H9 (cell line): ENCODE results near the gene RNASEH2B. TPM values are rescaled to one million over a fixed set of nuclear protein-coding genes. Genes with fewer than 3 reads are reported as not detected.

ENCODE experiments used
- DNase-seq: peaks from one replicate; pipeline ENCODE4 v3.0.0-alpha.2; 2017
- H2AFZ ChIP-seq: one replicate; pipeline ENCODE4 v1.6.1; 2013; ENCODE audit warnings: mild to moderate bottlenecking, low read length, control low read depth, moderate library complexity
- H2AK5ac ChIP-seq: 2 replicates; pipeline ENCODE4 v1.6.1; 2013; ENCODE audit warnings: low read length, control low read depth, mixed read lengths; ENCODE audit not compliant: insufficient read length
- H2BK120ac ChIP-seq: one replicate; pipeline ENCODE4 v1.6.1; 2013; ENCODE audit warnings: low read depth, mild to moderate bottlenecking, low read length, control low read depth, inconsistent platforms; ENCODE audit not compliant: poor library complexity, severe bottlenecking
- H2BK12ac ChIP-seq: 2 replicates; pipeline ENCODE4 v1.6.1; 2013; ENCODE audit warnings: low read length, control low read depth, mixed read lengths, low read depth; ENCODE audit not compliant: insufficient read length
- H2BK15ac ChIP-seq: 2 replicates; pipeline ENCODE4 v1.6.1; 2013; ENCODE audit warnings: low read depth, low read length, control low read depth
- H2BK20ac ChIP-seq: one replicate; pipeline ENCODE4 v1.6.1; 2013; ENCODE audit warnings: low read depth, mild to moderate bottlenecking, low read length, control low read depth, inconsistent platforms; ENCODE audit not compliant: poor library complexity, severe bottlenecking
- H2BK5ac ChIP-seq: 2 replicates; pipeline ENCODE4 v1.6.1; 2013; ENCODE audit warnings: low read length, control low read depth, mixed read lengths; ENCODE audit not compliant: insufficient read length
- H3K14ac ChIP-seq: 2 replicates; pipeline ENCODE4 v1.6.1; 2013; ENCODE audit warnings: low read length, control low read depth; ENCODE audit not compliant: insufficient read depth
- H3K18ac ChIP-seq: 2 replicates; pipeline ENCODE4 v1.6.1; 2013; ENCODE audit warnings: low read depth, mild to moderate bottlenecking, mixed read lengths, low read length, control low read depth; ENCODE audit not compliant: insufficient read length
- H3K23ac ChIP-seq: 2 replicates; pipeline ENCODE4 v1.6.1; 2013; ENCODE audit warnings: low read length, control low read depth, mixed read lengths, low read depth; ENCODE audit not compliant: insufficient read length
- H3K23me2 ChIP-seq: 2 replicates; pipeline ENCODE4 v1.6.1; 2013; ENCODE audit warnings: low read depth, mild to moderate bottlenecking, mixed read lengths, low read length, control low read depth; ENCODE audit not compliant: insufficient read length, poor library complexity, severe bottlenecking
- H3K27ac ChIP-seq: 2 replicates; pipeline ENCODE4 v1.5.1; 2013; ENCODE audit warnings: low read length, control low read depth, mixed read lengths, low read depth; ENCODE audit not compliant: insufficient read length
- H3K27me3 ChIP-seq: 2 replicates; pipeline ENCODE4 v1.6.1; 2013; ENCODE audit warnings: low read length, control low read depth, inconsistent platforms; ENCODE audit not compliant: insufficient read depth
- H3K4ac ChIP-seq: 2 replicates; pipeline ENCODE4 v1.6.1; 2013; ENCODE audit warnings: low read depth, mild to moderate bottlenecking, control low read depth, inconsistent platforms, low read length, moderate library complexity
- H3K4me1 ChIP-seq: 2 replicates; pipeline ENCODE4 v1.6.1; 2013; ENCODE audit warnings: low read length, control low read depth, inconsistent platforms; ENCODE audit not compliant: insufficient read depth
- H3K4me2 ChIP-seq: 2 replicates; pipeline ENCODE4 v1.6.1; 2013; ENCODE audit warnings: low read length, control low read depth, mixed read lengths; ENCODE audit not compliant: insufficient read length, insufficient read depth
- H3K56ac ChIP-seq: 2 replicates; pipeline ENCODE4 v1.6.1; 2013; ENCODE audit warnings: low read depth, mild to moderate bottlenecking, mixed read lengths, low read length, control low read depth; ENCODE audit not compliant: insufficient read length
- H3K79me1 ChIP-seq: 2 replicates; pipeline ENCODE4 v1.6.1; 2013; ENCODE audit warnings: low read depth, mild to moderate bottlenecking, moderate library complexity, low read length, control low read depth, inconsistent platforms; ENCODE audit not compliant: insufficient read depth, poor library complexity, severe bottlenecking
- H3K79me2 ChIP-seq: 2 replicates; pipeline ENCODE4 v1.6.1; 2013; ENCODE audit warnings: low read length, control low read depth, inconsistent platforms; ENCODE audit not compliant: insufficient read depth
- H3K9ac ChIP-seq: 2 replicates; pipeline ENCODE4 v1.6.1; 2013; ENCODE audit warnings: low read length, control low read depth, mixed read lengths; ENCODE audit not compliant: insufficient read length; ENCODE audit errors: extremely low read depth
- H3K9me3 ChIP-seq: one replicate; pipeline ENCODE4 v1.6.1; 2013; ENCODE audit warnings: low read depth, low read length, inconsistent platforms; ENCODE audit not compliant: control insufficient read depth
- H3T11ph ChIP-seq: one replicate; pipeline ENCODE4 v1.6.1; 2013; ENCODE audit warnings: mild to moderate bottlenecking, low read length, control low read depth, inconsistent platforms
- H4K20me1 ChIP-seq: one replicate; pipeline ENCODE4 v1.6.1; 2013; ENCODE audit not compliant: control insufficient read depth, insufficient read length, insufficient read depth
- H4K5ac ChIP-seq: 2 replicates; pipeline ENCODE4 v1.6.1; 2013; ENCODE audit warnings: low read depth, mild to moderate bottlenecking, mixed read lengths, low read length, control low read depth; ENCODE audit not compliant: insufficient read length
- H4K8ac ChIP-seq: replicated peaks from 2 replicates; pipeline ENCODE4 v1.6.1; 2013; ENCODE audit warnings: low read length, control low read depth, mixed read lengths, low read depth; ENCODE audit not compliant: insufficient read length
- H4K91ac ChIP-seq: 2 replicates; pipeline ENCODE4 v1.6.1; 2013; ENCODE audit warnings: low read depth, mild to moderate bottlenecking, moderate library complexity, mixed read lengths, low read length, control low read depth; ENCODE audit not compliant: insufficient read length
- H3K27ac Mint-ChIP-seq, 3 experiments: 2 replicates in 2 of 3; 3 replicates in 1 of 3; pipeline ENCODE4 v1.8.0; 2020 to 2021; ENCODE audit warnings: mixed read lengths in 3 of 3, mild to moderate bottlenecking in 1 of 3, moderate library complexity in 1 of 3
- H3K27me3 Mint-ChIP-seq: 2 replicates; pipeline ENCODE4 v1.8.0; 2021; ENCODE audit warnings: low read depth, mild to moderate bottlenecking, moderate library complexity, mixed read lengths
- H3K36me3 Mint-ChIP-seq, 3 experiments: 2 replicates in 2 of 3; 3 replicates in 1 of 3; pipeline ENCODE4 v1.8.0; 2020 to 2021; ENCODE audit warnings: low read depth in 3 of 3, mixed read lengths in 3 of 3; ENCODE audit not compliant: insufficient read depth in 1 of 3
- H3K4me1 Mint-ChIP-seq, 2 experiments: 2 replicates each; pipeline ENCODE4 v1.8.0; 2020; ENCODE audit warnings: mixed read lengths in 2 of 2
- H3K4me3 Mint-ChIP-seq, 2 experiments: 2 replicates in 1 of 2; 3 replicates in 1 of 2; pipeline ENCODE4 v1.8.0; 2020 to 2021; ENCODE audit warnings: mild to moderate bottlenecking in 2 of 2, mixed read lengths in 2 of 2, moderate library complexity in 1 of 2
- H3K9me3 Mint-ChIP-seq, 2 experiments: 2 replicates in 1 of 2; 3 replicates in 1 of 2; pipeline ENCODE4 v1.8.0; 2020; ENCODE audit warnings: mild to moderate bottlenecking in 2 of 2, mixed read lengths in 2 of 2, moderate library complexity in 1 of 2
- WGBS: extraction: QIAGEN DNeasy Blood & Tissue Kit; methylation state at CpG from one replicate; pipeline ENCODE4 v1.1.7; 2013; ENCODE audit warnings: missing lambda C conversion rate, low lambda C conversion rate, mixed read lengths; ENCODE audit not compliant: insufficient read length; ENCODE audit errors: extremely low coverage; 5-methylcytosine and 5-hydroxymethylcytosine counted together
- total RNA-seq: library from RNA; stranded (reverse); gene quantifications from 2 replicates; pipeline ENCODE4 v1.2.1, GENCODE V29; 2021
- TF ChIP-seq, protein P1 (sequence below): fragments of 200-600 bp; sonication (generic); conservative IDR thresholded peaks from 3 replicates; pipeline ENCODE4 v1.8.0; 2021; ENCODE audit warnings: antibody characterized with exemption, mild to moderate bottlenecking

RNASEH2B gene
- total RNA-seq, 1 experiment from 2014 or later = 53.9 TPM

DNA sequence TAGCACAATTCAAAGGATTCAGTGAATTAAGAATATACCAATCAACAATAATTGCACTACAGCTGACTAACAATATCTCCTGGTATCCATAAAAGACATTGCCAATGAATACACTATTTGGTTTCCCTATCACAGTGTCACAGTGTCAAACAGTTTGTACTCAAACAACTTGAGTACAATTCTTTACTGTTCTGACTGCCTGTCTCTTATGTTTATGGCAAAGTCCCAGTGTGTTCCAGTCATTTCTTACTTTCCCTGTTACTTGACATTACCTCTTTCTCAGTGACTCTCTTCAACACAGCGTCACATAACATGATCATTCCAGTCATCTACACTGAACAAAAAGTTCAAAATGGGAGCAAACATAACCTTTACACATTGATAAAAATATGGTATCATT lies 21.2 kb upstream of the RNASEH2B start:
- H3K4me2 ChIP-seq = no peak overlapping the region
- Mint-ChIP-seq H3K36me3 (no peaks in the 10 kb centered on the region; a peak in 1 of 7 replicates), H3K27me3 (0 out of 2 replicates have a peak, but pooled peaks cover 2% of the 10 kb centered on the region), H3K27ac (no peak overlapping the region), H3K9me3 (no peaks in the 10 kb centered on the region), H3K4me3 (no peak overlapping the region), H3K4me1 (peaks cover 16 to 21% of the 10 kb centered on the region in 2 experiments)
- H3K23me2 ChIP-seq = no peaks in the 10 kb centered on the region
- no peak overlapping the region for H2BK5ac ChIP-seq
- no peak overlapping the region for H2BK12ac ChIP-seq
- H3K14ac ChIP-seq = no peak overlapping the region
- no peak overlapping the region for H3K9ac ChIP-seq
- H4K8ac ChIP-seq = no peak overlapping the region
- DNase-seq = no peak
- no peak overlapping the region for H2AK5ac ChIP-seq
- H3K27ac ChIP-seq = no peak overlapping the region
- H4K20me1 ChIP-seq = no peaks in the 10 kb centered on the region
- no peaks in the 10 kb centered on the region for H3K79me2 ChIP-seq
- no peak overlapping the region for H3K56ac ChIP-seq
- H3K79me1 ChIP-seq = no peaks in the 10 kb centered on the region
- H2AFZ ChIP-seq = no peak overlapping the region
- H3K4me1 ChIP-seq = peaks cover 6% of the 10 kb centered on the region; the same call in 1 of the 2 replicates
- H3K23ac ChIP-seq = no peak overlapping the region
- no peak overlapping the region for H2BK15ac ChIP-seq
- H3K4ac ChIP-seq = no peak overlapping the region
- TF ChIP-seq, protein P1, sequence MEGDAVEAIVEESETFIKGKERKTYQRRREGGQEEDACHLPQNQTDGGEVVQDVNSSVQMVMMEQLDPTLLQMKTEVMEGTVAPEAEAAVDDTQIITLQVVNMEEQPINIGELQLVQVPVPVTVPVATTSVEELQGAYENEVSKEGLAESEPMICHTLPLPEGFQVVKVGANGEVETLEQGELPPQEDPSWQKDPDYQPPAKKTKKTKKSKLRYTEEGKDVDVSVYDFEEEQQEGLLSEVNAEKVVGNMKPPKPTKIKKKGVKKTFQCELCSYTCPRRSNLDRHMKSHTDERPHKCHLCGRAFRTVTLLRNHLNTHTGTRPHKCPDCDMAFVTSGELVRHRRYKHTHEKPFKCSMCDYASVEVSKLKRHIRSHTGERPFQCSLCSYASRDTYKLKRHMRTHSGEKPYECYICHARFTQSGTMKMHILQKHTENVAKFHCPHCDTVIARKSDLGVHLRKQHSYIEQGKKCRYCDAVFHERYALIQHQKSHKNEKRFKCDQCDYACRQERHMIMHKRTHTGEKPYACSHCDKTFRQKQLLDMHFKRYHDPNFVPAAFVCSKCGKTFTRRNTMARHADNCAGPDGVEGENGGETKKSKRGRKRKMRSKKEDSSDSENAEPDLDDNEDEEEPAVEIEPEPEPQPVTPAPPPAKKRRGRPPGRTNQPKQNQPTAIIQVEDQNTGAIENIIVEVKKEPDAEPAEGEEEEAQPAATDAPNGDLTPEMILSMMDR = no peak
- H3T11ph ChIP-seq = no peak overlapping the region
- no CpG with 5 or more reads among the region's 1 CpG for WGBS
- H4K5ac ChIP-seq = no peak overlapping the region
- no peak overlapping the region for H3K18ac ChIP-seq
- no peaks in the 10 kb centered on the region for H3K27me3 ChIP-seq
- no peaks in the 10 kb centered on the region for H3K9me3 ChIP-seq
- no peak overlapping the region for H2BK20ac ChIP-seq
- H2BK120ac ChIP-seq = no peak overlapping the region
- no peak overlapping the region for H4K91ac ChIP-seq
